NCI-H146 (cell line): Measurements from ENCODE around the gene THEM4.
A peak's percentile ranks its signal among the peaks of the same experiment; 100 is the strongest.
"Not testable (repeated sequence)": the region's sequence is repeated elsewhere in the genome, so short reads cannot be mapped to it uniquely, and the experiment has no call there.

Source experiments
- DNase-seq: peaks from one replicate; lab custom pipeline; 2025; lab: John Stamatoyannopoulos, UW

The THEM4 gene

GRCh38 chr1:151859891-151860293 lies 49.4 kb downstream of the THEM4 start:
- no peak for DNase-seq

DNA sequence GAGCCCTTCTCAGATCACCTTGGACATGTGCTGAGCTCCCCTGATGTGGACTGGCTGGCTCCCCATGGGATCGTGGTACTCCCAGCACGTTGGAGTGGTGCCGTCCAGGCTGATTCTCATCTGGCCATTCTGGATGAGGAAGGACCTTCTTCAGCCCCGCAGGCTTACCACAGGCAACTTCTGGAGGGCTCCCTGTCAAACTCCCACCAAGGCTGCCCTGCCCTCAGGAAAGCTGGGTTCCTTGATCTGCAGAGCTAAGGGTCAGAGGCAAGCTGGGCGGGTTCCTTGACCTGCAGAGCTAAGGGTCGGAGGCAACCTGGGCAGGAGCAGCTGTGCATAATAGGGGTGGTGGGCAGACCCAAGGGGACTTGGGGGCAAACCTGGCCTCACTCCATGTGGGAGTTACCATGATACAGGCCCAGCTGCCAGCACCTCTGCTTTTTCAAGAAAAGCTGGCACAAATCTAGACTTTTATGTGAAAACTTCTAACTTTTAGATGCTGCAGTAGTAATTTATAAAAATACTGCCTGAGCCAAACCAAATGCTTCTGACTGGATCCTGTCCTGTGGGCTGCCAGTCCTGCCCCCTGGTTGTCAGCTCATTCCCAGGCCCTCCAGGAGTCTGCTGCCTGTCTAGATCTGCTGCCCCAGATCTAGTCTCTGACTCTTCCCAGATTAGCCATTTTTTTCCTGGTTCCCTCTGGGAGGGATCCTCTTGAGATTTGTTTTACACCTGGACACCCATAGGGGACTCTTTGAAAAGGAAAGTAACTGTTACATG lies 50.2 kb downstream of the THEM4 start:
- DNase-seq = no peak

GRCh38 chr1:151858030-151858746 lies 51.1 kb downstream of the THEM4 start:
- no peak for DNase-seq

- no peak for DNase-seq
Observed at GRCh38 chr1:151855933-151856332, 53.4 kb downstream of the THEM4 start.

DNA sequence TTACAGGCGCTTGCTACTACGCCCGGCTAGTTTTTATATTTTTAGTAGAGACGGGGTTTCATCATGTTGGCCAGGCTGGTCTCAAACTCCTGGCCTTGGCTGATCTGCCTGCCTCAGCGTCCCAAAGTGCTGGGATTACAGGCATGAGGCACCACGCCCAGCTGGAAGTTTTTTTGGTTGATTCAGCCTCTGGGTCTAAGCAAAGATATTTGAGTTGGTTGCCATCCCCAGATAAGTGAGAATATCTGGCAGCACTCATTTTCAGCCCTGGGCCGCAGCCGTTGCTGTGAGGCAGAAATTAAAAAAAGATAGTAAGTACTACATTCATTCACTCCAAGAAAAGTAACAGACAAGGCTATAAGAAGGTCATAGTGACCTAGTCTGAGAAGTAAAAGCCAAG lies 53.8 kb downstream of the THEM4 start:
- not testable (repeated sequence) for DNase-seq

- no peak for DNase-seq
Observed at GRCh38 chr1:151854658-151855057, 54.7 kb downstream of the THEM4 start.

DNA sequence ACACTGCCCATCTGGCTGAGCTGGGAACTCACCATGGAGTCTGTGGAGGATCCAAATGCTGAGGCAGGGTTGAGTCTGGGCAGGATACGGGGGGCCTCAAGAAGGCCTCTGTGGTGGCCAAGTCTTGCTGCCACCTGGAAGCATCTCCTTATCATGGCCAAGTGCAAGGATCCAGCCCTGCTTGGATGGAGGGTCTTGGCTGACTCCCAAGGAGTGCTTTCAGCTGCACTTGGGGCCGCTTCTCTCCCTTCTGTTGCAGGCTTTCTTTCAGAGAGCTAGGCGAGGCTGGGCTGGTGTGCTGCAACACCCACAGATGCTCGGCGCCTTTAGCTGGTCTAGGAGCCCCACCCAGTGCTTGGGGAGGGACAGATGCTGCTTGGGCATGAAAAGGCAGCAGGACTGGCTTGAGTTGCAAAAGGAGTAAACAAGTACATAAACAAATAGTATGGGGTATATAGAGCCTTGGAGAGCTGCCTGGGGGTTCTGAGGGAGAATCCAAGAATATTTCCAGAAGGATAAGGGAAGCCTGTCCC lies 55.8 kb downstream of the THEM4 start, which contains the start of gene THEM5:
TSS of gene THEM5 (minus strand) at position 302 of the 533 bp plus-strand sequence. CDS start at position 155, 147 bp downstream.
- no peak for DNase-seq

GRCh38 chr1:151852733-151853132 lies 56.6 kb downstream of the THEM4 start:
- no peak for DNase-seq

- DNase-seq = no peak
Observed at GRCh38 chr1:151851886-151852285, 57.4 kb downstream of the THEM4 start.

GRCh38 chr1:151849871-151850270 lies 59.4 kb downstream of the THEM4 start:
- no peak for DNase-seq

DNA sequence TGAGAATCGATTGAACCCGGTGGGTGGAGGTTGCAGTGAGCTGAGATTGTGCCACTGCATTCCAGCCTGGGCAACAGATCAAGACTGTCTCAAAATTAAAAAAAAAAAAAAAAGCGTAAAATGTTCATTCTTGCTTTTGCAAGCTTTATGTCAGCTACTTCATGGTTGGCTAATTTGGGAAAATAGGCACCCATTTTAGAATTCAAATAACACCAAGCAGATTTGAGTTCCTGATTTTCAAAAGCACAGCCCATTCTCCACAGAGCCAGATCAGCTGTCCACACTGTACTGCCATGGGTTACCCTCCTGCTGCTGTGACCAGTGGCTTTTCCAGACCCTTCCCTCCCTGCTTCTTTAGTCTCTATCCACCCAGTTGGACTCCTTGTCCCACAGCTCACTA lies 60.2 kb downstream of the THEM4 start:
- DNase-seq = no peak

- DNase-seq = no peak
Observed at GRCh38 chr1:151847867-151848596, 61.3 kb downstream of the THEM4 start.

DNA sequence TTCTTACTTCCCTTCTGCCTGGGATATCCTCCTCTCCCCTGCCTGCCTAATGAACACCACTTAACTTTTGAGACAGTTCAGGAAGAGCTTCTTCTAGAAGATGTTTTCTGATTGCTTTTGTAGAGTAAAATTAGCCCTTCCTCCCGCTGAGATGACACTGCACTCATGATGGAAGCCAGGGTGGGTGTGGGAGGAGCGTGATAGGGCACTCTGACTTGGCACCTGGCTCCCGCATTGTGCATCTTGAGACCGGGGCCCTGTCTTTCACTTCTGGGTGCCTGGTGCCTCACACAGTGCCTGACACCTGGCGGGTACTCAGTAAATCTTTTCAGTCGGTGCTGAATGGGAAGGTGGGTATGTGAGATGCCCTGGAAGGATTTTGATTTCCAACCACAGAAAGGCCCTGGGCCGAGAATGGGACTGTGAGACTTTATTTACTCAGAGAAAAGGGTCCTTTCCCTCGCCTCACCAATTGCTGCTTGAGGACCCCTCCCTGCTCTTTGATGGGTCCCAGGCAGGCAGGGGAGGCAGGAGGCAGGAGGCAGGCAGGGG lies 62.5 kb downstream of the THEM4 start:
- no peak for DNase-seq

GRCh38 chr1:151846062-151846568 lies 63.2 kb downstream of the THEM4 start:
- no peak for DNase-seq

DNA sequence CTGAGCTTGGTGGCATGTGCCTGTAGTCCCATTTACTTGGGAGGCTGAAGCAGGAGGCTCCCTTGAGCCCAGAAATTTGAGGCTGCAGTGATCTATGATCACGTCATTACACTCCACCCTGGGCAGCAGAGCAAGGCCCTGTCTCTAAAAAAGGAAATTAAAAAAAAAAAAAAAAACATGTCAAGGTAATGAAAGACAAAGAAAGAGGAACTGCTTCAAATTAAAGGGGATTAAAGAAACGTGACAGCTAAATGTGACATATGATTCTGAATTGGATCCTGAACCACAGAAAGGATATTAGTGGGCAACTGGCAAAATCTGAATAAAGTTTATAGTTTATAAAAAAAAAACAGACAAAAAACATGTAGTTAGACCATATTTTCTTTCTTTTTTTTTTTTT lies 65.9 kb downstream of the THEM4 start:
- no peak for DNase-seq

GRCh38 chr1:151841141-151841540 lies 68.2 kb downstream of the THEM4 start:
- DNase-seq = no peak

- no peak for DNase-seq
Observed at GRCh38 chr1:151840421-151840820, 68.9 kb downstream of the THEM4 start.

GRCh38 chr1:151839457-151840403 lies 69.6 kb downstream of the THEM4 start, which contains the start of gene C2CD4D:
Gene C2CD4D (minus strand): TSS chr1:151839820. CDS start chr1:151838989, 831 bp downstream.
- DNase-seq = peak; percentile 87

DNA sequence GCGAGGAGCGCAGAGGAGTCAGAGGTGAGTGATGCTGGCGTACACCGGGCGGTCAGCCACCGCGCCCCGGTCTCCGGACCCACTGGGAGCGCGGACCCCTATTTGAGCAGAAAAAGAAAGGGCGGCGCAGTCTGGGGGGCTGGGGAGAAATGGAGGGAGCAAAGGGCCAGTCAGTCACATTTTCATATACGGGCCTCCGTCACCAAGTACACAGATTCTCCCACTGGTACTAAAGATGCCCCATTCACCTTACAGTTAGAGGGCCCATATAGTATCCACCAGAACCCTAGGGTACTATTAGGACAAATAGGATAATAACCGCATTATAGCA lies 70.3 kb downstream of the THEM4 start:
- DNase-seq = no peak

DNA sequence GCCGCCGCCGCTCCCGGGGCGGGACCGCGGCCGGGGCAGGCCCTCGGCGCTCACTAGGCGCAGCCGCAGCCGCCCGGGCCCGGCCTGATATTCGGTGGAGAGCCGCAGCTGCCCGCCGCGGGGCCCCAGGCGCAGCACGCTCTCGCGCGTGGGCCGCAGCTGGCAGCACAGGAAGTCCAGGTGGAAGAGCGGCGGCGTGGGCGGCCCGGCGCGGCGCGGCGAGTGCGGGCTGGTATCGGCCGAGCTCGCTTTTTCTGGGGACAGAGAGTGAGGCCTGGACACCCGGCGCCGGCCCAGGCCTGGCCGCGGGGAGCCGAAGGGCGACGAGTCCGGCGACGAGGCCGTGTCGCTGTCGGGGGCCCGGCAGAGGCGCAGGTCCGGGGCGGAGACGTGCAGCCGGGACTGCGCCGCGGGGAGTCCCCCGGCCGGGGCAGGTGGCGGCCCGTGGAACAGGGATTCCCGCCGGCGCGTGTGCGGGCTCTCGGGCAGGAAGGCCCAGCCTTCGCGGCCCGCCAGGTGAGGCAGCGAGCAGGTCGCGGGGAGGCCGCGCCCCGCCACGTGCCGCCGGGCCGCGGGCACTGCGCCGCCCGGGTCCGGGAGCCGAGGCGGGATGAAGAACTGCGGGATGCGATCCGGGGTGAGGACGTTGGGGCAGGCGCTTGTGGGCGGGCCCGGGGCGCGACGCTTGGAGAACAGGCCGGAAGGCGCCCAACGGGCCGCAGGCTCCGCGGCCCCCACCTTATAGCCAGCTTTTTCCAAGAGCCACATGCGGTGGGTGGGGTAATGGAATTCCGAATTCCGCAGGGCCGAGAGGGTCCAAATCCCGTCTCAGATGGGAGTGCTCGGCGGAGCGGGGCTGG lies 70.9 kb downstream of the THEM4 start:
- DNase-seq = no peak
